Measurements from ENCODE around the gene CYP27B1.

GRCh38 chr12:57781244-57781643 is 14.4 kb upstream of the CYP27B1 start:
- no peak for TF ChIP-seq CTCF (IDR thresholded peaks at IDR 0.05)
- TF ChIP-seq POLR2A (IDR thresholded peaks at IDR 0.05), result no peak

Data from upper lobe of left lung (tissue), 4 donors.